Measurements from ENCODE around the gene HTR3E. TPM values are rescaled to one million over a fixed set of nuclear protein-coding genes. Genes with fewer than 3 reads are reported as not detected.

Gene HTR3E
- total and polyA plus RNA-seq, 3 donors from 2014 or later, result 0.31 to 0.63 TPM; not detected in 1

DNA sequence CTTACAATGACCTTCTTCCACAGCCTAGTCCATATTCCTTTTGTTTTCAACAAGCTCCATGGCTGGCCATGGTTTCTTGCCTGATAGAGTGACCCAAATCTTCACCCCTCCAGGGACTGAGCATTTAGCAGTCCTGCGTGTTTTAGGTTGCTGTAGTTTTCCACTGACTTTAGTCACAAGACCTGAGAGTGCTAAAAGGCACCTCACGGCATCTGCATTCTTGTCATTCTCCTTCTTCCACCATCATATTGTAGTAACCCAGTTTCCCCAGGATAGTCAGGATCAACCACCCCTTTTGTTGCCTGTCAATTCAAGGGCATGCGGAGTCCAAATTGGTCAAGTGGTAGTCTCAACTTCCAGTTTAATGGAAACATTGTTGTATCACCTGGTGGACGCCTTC lies 23.2 kb upstream of the HTR3E start:
- no peak for DNase-seq
- WGBS, 2 donors, result 71 to 80% methylated on average over 4 of the region's 4 CpGs
- intact Hi-C loops (cut with DNase I; ENCODE audit: low total_unique reads), result no loop called here
- TF ChIP-seq POLR2A (IDR thresholded peaks at IDR 0.05), result no peak
- TF ChIP-seq, protein P1, sequence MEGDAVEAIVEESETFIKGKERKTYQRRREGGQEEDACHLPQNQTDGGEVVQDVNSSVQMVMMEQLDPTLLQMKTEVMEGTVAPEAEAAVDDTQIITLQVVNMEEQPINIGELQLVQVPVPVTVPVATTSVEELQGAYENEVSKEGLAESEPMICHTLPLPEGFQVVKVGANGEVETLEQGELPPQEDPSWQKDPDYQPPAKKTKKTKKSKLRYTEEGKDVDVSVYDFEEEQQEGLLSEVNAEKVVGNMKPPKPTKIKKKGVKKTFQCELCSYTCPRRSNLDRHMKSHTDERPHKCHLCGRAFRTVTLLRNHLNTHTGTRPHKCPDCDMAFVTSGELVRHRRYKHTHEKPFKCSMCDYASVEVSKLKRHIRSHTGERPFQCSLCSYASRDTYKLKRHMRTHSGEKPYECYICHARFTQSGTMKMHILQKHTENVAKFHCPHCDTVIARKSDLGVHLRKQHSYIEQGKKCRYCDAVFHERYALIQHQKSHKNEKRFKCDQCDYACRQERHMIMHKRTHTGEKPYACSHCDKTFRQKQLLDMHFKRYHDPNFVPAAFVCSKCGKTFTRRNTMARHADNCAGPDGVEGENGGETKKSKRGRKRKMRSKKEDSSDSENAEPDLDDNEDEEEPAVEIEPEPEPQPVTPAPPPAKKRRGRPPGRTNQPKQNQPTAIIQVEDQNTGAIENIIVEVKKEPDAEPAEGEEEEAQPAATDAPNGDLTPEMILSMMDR (IDR thresholded peaks at IDR 0.05), result no peak
- H3K4me1 ChIP-seq, result no peaks in the 10 kb centered on the region
- H3K4me3 ChIP-seq, result no peak overlapping the region
- no peaks in the 10 kb centered on the region for H3K36me3 ChIP-seq (ENCODE audit: low read depth, missing control alignments)
- no peaks in the 10 kb centered on the region for H3K27me3 ChIP-seq
- H3K27ac ChIP-seq, result no peak overlapping the region
- H3K9me3 ChIP-seq, result no peaks in the 10 kb centered on the region

DNA sequence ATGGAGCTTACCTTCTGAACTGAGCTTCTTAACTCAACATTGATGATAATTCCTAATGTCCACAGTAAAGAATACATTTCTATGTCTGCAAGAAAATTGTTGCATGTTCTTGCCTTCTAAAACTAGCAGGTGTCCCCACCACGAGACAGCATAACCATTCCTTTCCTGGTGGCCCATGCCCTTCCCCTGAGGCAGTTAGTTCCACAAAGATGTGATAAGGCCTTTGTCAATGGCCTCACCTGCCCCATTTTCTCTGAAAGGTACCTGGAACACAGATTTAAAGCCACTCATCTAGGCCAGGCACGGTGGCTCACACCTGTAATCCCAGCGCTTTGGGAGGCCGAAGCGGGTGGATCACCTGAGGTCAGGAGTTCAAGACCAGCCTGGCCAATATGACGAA lies 21.0 kb upstream of the HTR3E start:
- H3K27ac ChIP-seq, result no peak overlapping the region
- no peaks in the 10 kb centered on the region for H3K36me3 ChIP-seq (ENCODE audit: low read depth, missing control alignments)
- no peak for DNase-seq
- TF ChIP-seq, protein P1 (IDR thresholded peaks at IDR 0.05), result no peak
- no peak for TF ChIP-seq POLR2A (IDR thresholded peaks at IDR 0.05)
- intact Hi-C loops (cut with DNase I; ENCODE audit: low total_unique reads), result no loop called here
- H3K4me1 ChIP-seq, result no peaks in the 10 kb centered on the region
- no peak overlapping the region for H3K4me3 ChIP-seq
- WGBS, 2 donors, result 77 to 95% methylated on average over 6 of the region's 6 CpGs
- H3K27me3 ChIP-seq, result no peaks in the 10 kb centered on the region
- H3K9me3 ChIP-seq, result no peaks in the 10 kb centered on the region

GRCh38 chr3:184077881-184078280 lies 19.0 kb upstream of the HTR3E start:
- WGBS, 2 donors, result 74 to 83% methylated on average over 5 of the region's 5 CpGs
- Histone ChIP-seq H3K4me3 (no peak overlapping the region), H3K27me3 (no peaks in the 10 kb centered on the region), H3K27ac (no peak overlapping the region), H3K4me1 (no peaks in the 10 kb centered on the region), H3K36me3 (ENCODE audit: low read depth, missing control alignments) (no peaks in the 10 kb centered on the region), H3K9me3 (no peaks in the 10 kb centered on the region)
- intact Hi-C loops (cut with DNase I; ENCODE audit: low total_unique reads), result no loop called here
- no peak for TF ChIP-seq POLR2A (IDR thresholded peaks at IDR 0.05)
- TF ChIP-seq, protein P1 (IDR thresholded peaks at IDR 0.05), result no peak
- DNase-seq, result no peak

- Histone ChIP-seq H3K4me3 (no peak overlapping the region), H3K9me3 (no peaks in the 10 kb centered on the region), H3K27me3 (no peaks in the 10 kb centered on the region), H3K27ac (no peak overlapping the region), H3K4me1 (no peaks in the 10 kb centered on the region), H3K36me3 (ENCODE audit: low read depth, missing control alignments) (no peaks in the 10 kb centered on the region)
- intact Hi-C loops (cut with DNase I; ENCODE audit: low total_unique reads), result no loop called here
- DNase-seq, result no peak
- 90 to 92% methylated on average over 3 of the region's 3 CpGs for WGBS, 2 donors
- TF ChIP-seq, protein P1 (IDR thresholded peaks at IDR 0.05), result no peak
- no peak for TF ChIP-seq POLR2A (IDR thresholded peaks at IDR 0.05)
These were observed 18.0 kb upstream of the HTR3E start for GRCh38 chr3:184078851-184079250.

- intact Hi-C loops (cut with DNase I; ENCODE audit: low total_unique reads), result no loop called here
- Histone ChIP-seq H3K36me3 (ENCODE audit: low read depth, missing control alignments) (no peaks in the 10 kb centered on the region), H3K4me1 (no peaks in the 10 kb centered on the region), H3K4me3 (no peak overlapping the region), H3K27ac (no peak overlapping the region), H3K9me3 (no peaks in the 10 kb centered on the region), H3K27me3 (no peaks in the 10 kb centered on the region)
- DNase-seq, result no peak
- TF ChIP-seq, protein P1 (IDR thresholded peaks at IDR 0.05), result no peak
- TF ChIP-seq POLR2A (IDR thresholded peaks at IDR 0.05), result no peak
- 77 to 93% methylated on average over 5 to 14 of the region's 16 CpGs for WGBS, 2 donors
These were observed 15.6 kb upstream of the HTR3E start for GRCh38 chr3:184081116-184081830.
